Left lung (tissue), 10 donors: ENCODE data around the gene TTLL8. TPM values are rescaled to one million over a fixed set of nuclear protein-coding genes. Genes with fewer than 3 reads are reported as not detected.

Experiments
- ATAC-seq: fragments of 200-7000 bp; cut with Tn5 transposase; one replicate; pipeline ENCODE4 v1.9.1; 2020; ENCODE audit warnings: moderate library complexity
- DNase-seq, 4 donors: peaks; one replicate each; pipeline ENCODE4 v3.0.0-alpha.2; 2013 to 2020
- H3K27ac ChIP-seq, 2 donors: fragments of 200-600 bp; sonication (generic) in 1 of 2; one replicate each; pipeline versions ENCODE4 v1.5.0 to v1.8.0; 2020 to 2021
- H3K27me3 ChIP-seq, 2 donors: fragments of 200-600 bp; sonication (generic) in 1 of 2; one replicate each; pipeline versions ENCODE4 v1.5.0 to v1.8.0; 2020 to 2021
- H3K36me3 ChIP-seq, 2 donors: fragments of 200-600 bp; sonication (generic) in 1 of 2; one replicate each; pipeline versions ENCODE4 v1.5.0 to v1.8.0; 2020 to 2021
- H3K4me1 ChIP-seq, 2 donors: fragments of 200-600 bp; one replicate each; pipeline ENCODE4 v1.8.0; 2021
- H3K4me3 ChIP-seq, 2 donors: fragments of 200-600 bp; sonication (generic) in 1 of 2; one replicate each; pipeline versions ENCODE4 v1.5.0 to v1.8.0; 2020 to 2021; ENCODE audit warnings: mild to moderate bottlenecking in 1 of 2
- H3K9me3 ChIP-seq, 2 donors: fragments of 200-600 bp; sonication (generic) in 1 of 2; one replicate each; pipeline versions ENCODE4 v1.5.0 to v1.8.0; 2020 to 2021
- intact Hi-C, 2 donors: fragments of 100-400 bp; cut with DNase I; formaldehyde crosslinking; loops; one replicate each; pipeline versions ENCODE4 v1.11.2 to v1.14.2; 2022
- polyA plus RNA-seq, 6 donors: library from polyadenylated mRNA; unstranded; fragments of 120-200 nt; gene quantifications; one replicate each; pipeline ENCODE4 v1.2.1, GENCODE V29; 2013; ENCODE audit not compliant: insufficient read length in 6 of 6
- total RNA-seq, 2 donors: library from RNA; stranded (reverse); fragmentation: NEBNext Ultra II Directional; extraction: Animal tissue kit (Norgen Biotek cat#: 25700); gene quantifications; one replicate each; pipeline ENCODE4 v1.2.1, GENCODE V29; 2021
- TF ChIP-seq, protein P1 (sequence below), 2 donors: fragments of 200-600 bp; sonication (generic) in 1 of 2; IDR thresholded peaks; one replicate each; pipeline versions ENCODE4 v1.5.0 to v1.8.0; 2021; ENCODE audit warnings: antibody characterized with exemption in 2 of 2
- donor health status: DM: no; HTN: yes; CAD: no.
- donor health status: DM: no; HTN: no; CAD: no.

TTLL8 gene
- total and polyA plus RNA-seq, 8 donors: not detected

DNA sequence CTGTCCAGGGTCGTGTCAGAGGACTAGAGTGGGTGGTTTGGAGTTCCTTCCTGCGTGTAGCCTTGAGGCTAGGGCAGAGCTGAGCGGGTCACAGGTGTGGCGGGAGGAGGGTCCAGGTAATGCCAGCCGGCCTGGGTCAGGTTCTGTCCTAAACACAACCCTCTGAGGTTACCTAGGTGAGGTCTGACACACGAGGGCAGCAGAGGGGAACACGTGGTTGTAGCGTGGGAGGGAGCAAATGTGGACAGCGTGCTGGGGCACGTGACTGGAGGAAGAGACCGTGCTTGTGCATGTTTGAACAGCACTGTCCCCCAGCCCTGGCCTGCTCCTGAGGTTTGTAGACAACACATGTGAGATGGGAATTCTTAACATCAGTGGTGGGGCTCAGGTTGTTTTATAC, 44.8 kb upstream of the TTLL8 start:
- Histone ChIP-seq H3K4me1 (no peaks in the 10 kb centered on the region), H3K9me3 (no peaks in the 10 kb centered on the region), H3K36me3 (no peaks in the 10 kb centered on the region), H3K27ac (no peak overlapping the region), H3K4me3 (no peak overlapping the region), H3K27me3 (no peaks in the 10 kb centered on the region)
- intact Hi-C loops: no loop called here
- ATAC-seq (no peak), DNase-seq (no peak)
- TF ChIP-seq, protein P1, sequence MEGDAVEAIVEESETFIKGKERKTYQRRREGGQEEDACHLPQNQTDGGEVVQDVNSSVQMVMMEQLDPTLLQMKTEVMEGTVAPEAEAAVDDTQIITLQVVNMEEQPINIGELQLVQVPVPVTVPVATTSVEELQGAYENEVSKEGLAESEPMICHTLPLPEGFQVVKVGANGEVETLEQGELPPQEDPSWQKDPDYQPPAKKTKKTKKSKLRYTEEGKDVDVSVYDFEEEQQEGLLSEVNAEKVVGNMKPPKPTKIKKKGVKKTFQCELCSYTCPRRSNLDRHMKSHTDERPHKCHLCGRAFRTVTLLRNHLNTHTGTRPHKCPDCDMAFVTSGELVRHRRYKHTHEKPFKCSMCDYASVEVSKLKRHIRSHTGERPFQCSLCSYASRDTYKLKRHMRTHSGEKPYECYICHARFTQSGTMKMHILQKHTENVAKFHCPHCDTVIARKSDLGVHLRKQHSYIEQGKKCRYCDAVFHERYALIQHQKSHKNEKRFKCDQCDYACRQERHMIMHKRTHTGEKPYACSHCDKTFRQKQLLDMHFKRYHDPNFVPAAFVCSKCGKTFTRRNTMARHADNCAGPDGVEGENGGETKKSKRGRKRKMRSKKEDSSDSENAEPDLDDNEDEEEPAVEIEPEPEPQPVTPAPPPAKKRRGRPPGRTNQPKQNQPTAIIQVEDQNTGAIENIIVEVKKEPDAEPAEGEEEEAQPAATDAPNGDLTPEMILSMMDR (IDR thresholded peaks at IDR 0.05): no peak

DNA sequence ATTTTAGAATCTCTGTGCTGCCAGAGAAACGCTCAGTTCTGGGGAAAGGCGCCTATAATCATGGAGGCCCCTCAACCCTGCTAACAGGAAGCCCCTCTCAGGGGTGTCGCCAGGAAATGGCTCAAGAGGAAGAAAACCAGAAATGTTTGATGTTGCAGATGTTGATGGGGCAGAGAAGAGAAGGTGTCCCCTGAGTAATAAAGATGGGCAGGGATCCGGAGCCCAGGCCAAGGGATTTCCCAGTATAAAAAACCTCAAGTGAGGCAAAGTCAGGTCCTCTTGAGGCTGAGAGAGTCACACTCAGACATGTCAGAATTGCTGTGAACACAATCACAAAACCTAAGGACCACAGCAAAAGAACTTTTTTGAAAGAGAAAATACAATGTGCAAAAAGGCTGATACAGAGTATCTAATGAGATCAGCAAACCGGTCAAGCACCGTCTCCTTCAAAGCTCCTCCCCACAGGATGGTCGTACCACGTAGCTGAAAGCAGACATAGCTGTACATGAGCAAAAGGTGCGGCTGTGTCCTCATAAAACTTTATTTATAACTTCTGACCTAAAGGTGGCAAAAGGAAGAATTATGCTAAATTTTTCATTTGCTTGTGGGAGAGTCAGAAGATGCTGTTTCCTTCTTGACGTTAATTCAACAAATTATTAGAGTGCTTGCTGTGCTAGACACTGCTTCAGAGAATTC, 43.9 kb upstream of the TTLL8 start:
- no peak for ATAC-seq
- no peaks in the 10 kb centered on the region for H3K4me1 ChIP-seq
- TF ChIP-seq, protein P1 (IDR thresholded peaks at IDR 0.05): no peak

DNA sequence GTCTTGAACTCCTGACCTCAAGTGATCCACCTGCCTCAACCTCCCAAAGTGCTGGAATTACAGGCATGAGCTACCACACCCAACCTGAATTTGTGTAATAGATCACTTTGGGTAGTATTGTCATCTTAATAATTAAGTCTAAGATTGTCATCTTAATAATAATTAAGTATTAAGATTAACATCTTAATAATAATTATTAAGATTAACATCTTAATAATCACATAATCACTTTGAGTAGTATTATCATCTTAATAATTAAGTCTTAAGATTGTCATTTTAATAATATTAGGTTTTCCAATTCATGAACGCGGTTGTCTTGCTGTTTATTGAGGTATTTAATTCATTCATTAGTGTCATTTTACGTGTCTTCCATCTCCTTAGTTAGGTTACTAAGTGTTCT, 40.0 kb upstream of the TTLL8 start:
- ATAC-seq (no peak), DNase-seq (no peak)
- no peaks in the 10 kb centered on the region for H3K9me3 ChIP-seq
- intact Hi-C loops: no loop called here
- H3K27ac ChIP-seq: no peak overlapping the region
- no peaks in the 10 kb centered on the region for H3K36me3 ChIP-seq
- H3K27me3 ChIP-seq: no peaks in the 10 kb centered on the region
- TF ChIP-seq, protein P1 (IDR thresholded peaks at IDR 0.05): no peak
- no peak overlapping the region for H3K4me3 ChIP-seq
- H3K4me1 ChIP-seq: no peaks in the 10 kb centered on the region

More for the DNA sequence above, 43.9 kb upstream of the TTLL8 start:
- intact Hi-C loops: no loop called here
- H3K27ac ChIP-seq: no peak overlapping the region
- no peaks in the 10 kb centered on the region for H3K9me3 ChIP-seq
- no peaks in the 10 kb centered on the region for H3K27me3 ChIP-seq
- no peaks in the 10 kb centered on the region for H3K36me3 ChIP-seq
- H3K4me3 ChIP-seq: no peak overlapping the region
- DNase-seq: no peak

GRCh38 chr22:50092342-50092741, 34.2 kb upstream of the TTLL8 start:
- Histone ChIP-seq H3K4me1 (no peaks in the 10 kb centered on the region), H3K27me3 (peaks cover 0 to 28% of the 10 kb centered on the region in 2 donors), H3K27ac (no peak overlapping the region), H3K36me3 (no peaks in the 10 kb centered on the region), H3K4me3 (no peak overlapping the region), H3K9me3 (peaks cover 0 to 13% of the 10 kb centered on the region in 2 donors)
- TF ChIP-seq, protein P1 (IDR thresholded peaks at IDR 0.05): no peak
- intact Hi-C loops: no loop called here
- no peak for DNase-seq
- ATAC-seq: no peak

DNA sequence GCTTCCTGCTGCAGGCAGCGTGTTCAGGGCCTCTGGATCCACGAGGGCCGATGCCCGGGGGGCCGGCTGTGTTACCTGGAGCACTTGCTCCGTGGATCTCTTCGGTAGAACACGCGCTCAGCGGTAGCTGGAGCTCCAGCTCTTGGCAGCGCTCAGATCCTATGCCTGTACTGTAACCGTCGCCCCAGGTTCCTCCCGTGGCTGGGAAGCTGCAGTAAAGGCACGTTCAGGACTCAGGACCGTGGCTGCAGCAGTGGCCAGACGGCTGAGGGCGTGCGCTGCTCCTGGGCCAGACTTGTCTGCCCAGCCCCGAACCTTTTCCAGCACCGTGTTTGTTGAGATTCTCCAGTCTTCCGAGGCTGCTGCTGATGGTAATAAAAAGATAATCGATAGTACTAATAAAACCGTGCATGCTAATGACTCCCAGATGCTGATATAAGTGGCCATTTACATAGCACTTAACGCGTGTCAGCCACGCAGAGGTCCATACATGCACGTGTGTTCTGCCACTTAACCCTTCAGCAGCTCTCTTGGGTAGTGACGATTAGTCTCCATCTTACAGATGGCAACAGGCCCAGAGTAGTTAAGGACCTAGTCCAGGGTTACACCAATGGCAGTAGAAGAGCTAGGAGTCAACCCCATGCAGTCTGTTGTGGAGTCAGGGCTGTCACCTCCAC, 33.1 kb upstream of the TTLL8 start:
- Histone ChIP-seq H3K4me3 (no peak overlapping the region), H3K36me3 (no peaks in the 10 kb centered on the region), H3K27ac (no peak overlapping the region), H3K9me3 (peaks cover 0 to 19% of the 10 kb centered on the region in 2 donors), H3K27me3 (peaks cover 0 to 38% of the 10 kb centered on the region in 2 donors), H3K4me1 (no peaks in the 10 kb centered on the region)
- DNase-seq (no peak), ATAC-seq (no peak)
- intact Hi-C loops: no loop called here
- TF ChIP-seq, protein P1 (IDR thresholded peaks at IDR 0.05): no peak
